K562 (cell line): Measurements from ENCODE around the gene CHD8. TPM values are rescaled to one million over a fixed set of nuclear protein-coding genes. Genes with fewer than 3 reads are reported as not detected.

Experiments
- CBX1 ChIP-seq: sonication (generic); IDR thresholded peaks from 2 replicates; pipeline ENCODE4 v1.6.1; 2016; ENCODE audit warnings: antibody characterized with exemption, low read depth, mild to moderate bottlenecking
- CXXC5 ChIP-seq: fragments of 250-450 bp; sonication (Bioruptor Pico); IDR thresholded peaks from 2 replicates; pipeline ENCODE4 v1.8.0; 2022; ENCODE audit warnings: inconsistent platforms, mild to moderate bottlenecking, moderate library complexity
- DMBX1 ChIP-seq: fragments of 250-450 bp; sonication (Bioruptor Pico); IDR thresholded peaks from 2 replicates; pipeline ENCODE4 v1.8.0; 2022; ENCODE audit warnings: inconsistent platforms, mild to moderate bottlenecking, moderate library complexity, borderline replicate concordance
- ELF1 ChIP-seq: fragments of 200-800 bp; sonication (Bioruptor generic); IDR thresholded peaks from 2 replicates; pipeline ENCODE4 v1.6.1; 2016; ENCODE audit warnings: missing genetic modification characterization, missing compliant biosample characterization
- ETV1 ChIP-seq: fragments of 450-650 bp; conservative IDR thresholded peaks from 2 replicates; pipeline ENCODE4 v1.6.1; 2016; ENCODE audit warnings: missing genetic modification characterization, control low read depth, low read depth, missing compliant biosample characterization
- ETV5 ChIP-seq: sonication (generic); formaldehyde crosslinking; IDR thresholded peaks from 2 replicates; pipeline ENCODE4 v1.4.0; 2020; ENCODE audit warnings: low read depth, mild to moderate bottlenecking, missing genetic modification reagents
- HCFC1 ChIP-seq: IDR thresholded peaks from 2 replicates; pipeline ENCODE4 v1.6.1; 2012; ENCODE audit warnings: low read depth, low read length, improper control_type of control experiment
- HLTF ChIP-seq: fragments of 450-650 bp; IDR thresholded peaks from 2 replicates; pipeline ENCODE4 v1.6.1; 2016
- KLF13 ChIP-seq: fragments of 450-650 bp; IDR thresholded peaks from 2 replicates; pipeline ENCODE4 v1.6.1; 2016; ENCODE audit warnings: missing genetic modification characterization, low read depth, mild to moderate bottlenecking, missing compliant biosample characterization, moderate library complexity, borderline replicate concordance
- MCM5 ChIP-seq: fragments of 450-650 bp; IDR thresholded peaks from 2 replicates; pipeline ENCODE4 v1.6.1; 2016; ENCODE audit warnings: low read depth
- MCM7 ChIP-seq, 2 experiments: fragments of 450-650 bp; IDR thresholded peaks; 2 replicates each; pipeline ENCODE4 v1.6.1; 2016 to 2018
- MED1 ChIP-seq: sonication (generic); formaldehyde crosslinking; IDR thresholded peaks from 2 replicates; pipeline ENCODE4 v1.8.1; 2023; ENCODE audit warnings: missing genetic modification reagents, borderline replicate concordance
- POLR2B ChIP-seq: fragments of 450-650 bp; IDR thresholded peaks from 2 replicates; pipeline ENCODE4 v1.6.1; 2018; ENCODE audit warnings: low read depth; ENCODE audit not compliant: partially characterized antibody
- POLR2H ChIP-seq: IDR thresholded peaks from 2 replicates; pipeline ENCODE4 v1.6.1; 2016; ENCODE audit warnings: missing genetic modification characterization, low read depth, mild to moderate bottlenecking, control low read depth, missing compliant biosample characterization, moderate library complexity
- RBFOX2 ChIP-seq: fragments of 200-400 bp; formaldehyde crosslinking; IDR thresholded peaks from 2 replicates; pipeline ENCODE4 v1.6.1; 2017; ENCODE audit warnings: low read depth, mild to moderate bottlenecking, low read length, moderate library complexity
- TGIF2 ChIP-seq: sonication (generic); formaldehyde crosslinking; IDR thresholded peaks from 2 replicates; pipeline ENCODE4 v1.8.1; 2022; ENCODE audit warnings: mild to moderate bottlenecking, missing genetic modification reagents, moderate library complexity
- TRIM24 ChIP-seq, 2 experiments: fragments of 450-650 bp; IDR thresholded peaks; 2 replicates each; pipeline ENCODE4 v1.6.1; 2016
- ZNF134 ChIP-seq: fragments of 250-450 bp; sonication (Bioruptor Pico); conservative IDR thresholded peaks from 2 replicates; pipeline ENCODE4 v1.4.0; 2020
- ZNF146 ChIP-seq: IDR thresholded peaks from one replicate; pipeline ENCODE4 v1.6.1; 2018; ENCODE audit warnings: missing compliant biosample characterization; ENCODE audit not compliant: unreplicated experiment
- ZNF507 ChIP-seq: conservative IDR thresholded peaks from 2 replicates; pipeline ENCODE4 v1.6.1; 2017; ENCODE audit warnings: missing genetic modification characterization, missing compliant biosample characterization
- polyA plus RNA-seq, 8 experiments: library from polyadenylated mRNA; depleted of rRNA in 4 of 8; stranded (reverse) in 5 of 8; unstranded in 3 of 8; fragments of >200 nt; fragmentation: Nextera tagmentation in 2 of 8; fragmentation: Illumina TruSeq in 1 of 8; extraction: Ambion mirVana in 2 of 8; extraction: Trizol in 1 of 8; gene quantifications; 2 replicates each; pipeline versions ENCODE4 v1.2.1 to v1.2.3, GENCODE V29; 2011 to 2014; ENCODE audit warnings: inconsistent platforms in 1 of 8, missing spikeins in 1 of 8
- total RNA-seq, 7 experiments: library from RNA; depleted of rRNA in 6 of 7; stranded (reverse); fragments of >200 nt in 6 of 7; fragmentation: Illumina TruSeq in 2 of 7; extraction: Trizol in 2 of 7; gene quantifications; 2 replicates each; pipeline versions ENCODE4 v1.2.1 to v1.2.3, GENCODE V29; 2011 to 2021; ENCODE audit warnings: low replicate concordance in 1 of 7
- TF ChIP-seq, protein P1 (sequence below): sonication (generic); formaldehyde crosslinking; IDR thresholded peaks from 2 replicates; pipeline ENCODE4 v1.8.1; 2023; ENCODE audit warnings: mild to moderate bottlenecking, missing genetic modification reagents
- TF ChIP-seq, protein P2 (sequence below): fragments of 450-650 bp; IDR thresholded peaks from 2 replicates; pipeline ENCODE4 v1.6.1; 2016; ENCODE audit warnings: antibody characterized with exemption
- TF ChIP-seq, protein P3 (sequence below): fragments of 450-650 bp; IDR thresholded peaks from 2 replicates; pipeline ENCODE4 v1.6.1; 2014; ENCODE audit warnings: low read depth, mild to moderate bottlenecking, moderate library complexity, borderline replicate concordance
- TF ChIP-seq, protein P4 (sequence below): sonication (generic); formaldehyde crosslinking; IDR thresholded peaks from 2 replicates; pipeline ENCODE4 v1.8.1; 2022; ENCODE audit warnings: missing genetic modification reagents

Gene CHD8
- total and polyA plus RNA-seq, 9 of the 15 experiments (the other 6 are each of a cell fraction or from before 2014, with no cell fraction given): 11.1 to 51.2 (median 32.8) TPM

DNA sequence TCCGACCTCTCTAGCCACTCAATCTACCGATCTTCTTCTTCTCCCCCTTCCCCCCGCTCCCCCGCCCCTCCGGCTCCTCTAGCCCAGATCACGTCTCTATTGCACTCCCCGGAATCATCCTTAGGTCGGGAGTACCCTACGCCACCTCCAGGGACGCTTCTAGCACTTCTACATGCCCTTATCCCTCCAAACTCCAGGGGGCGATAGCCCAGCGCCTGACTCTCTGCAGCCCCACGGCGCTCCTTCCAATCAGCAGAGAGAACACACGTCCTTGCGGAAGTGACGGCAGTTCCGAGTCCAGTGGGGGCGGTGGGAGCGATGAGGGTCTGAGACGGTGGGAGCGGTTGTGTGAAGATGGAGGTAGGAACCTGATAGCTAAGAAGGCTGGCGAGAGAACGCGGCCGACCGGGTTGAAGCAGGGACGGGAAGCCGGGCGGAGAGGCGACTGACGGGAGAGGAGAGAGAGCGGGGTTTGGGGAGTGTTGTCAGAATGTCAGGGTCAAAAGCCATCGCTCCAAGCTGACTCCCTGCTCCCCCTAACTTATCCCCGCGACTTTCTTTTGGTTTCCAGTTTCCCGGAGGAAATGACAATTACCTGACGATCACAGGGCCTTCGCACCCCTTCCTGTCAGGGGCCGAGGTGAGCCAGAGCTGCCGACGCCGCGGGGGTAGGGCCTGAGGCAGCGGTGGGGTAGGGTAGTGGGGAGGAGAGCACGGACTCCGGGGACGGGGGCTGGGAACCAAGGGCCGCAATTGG, 21.2 kb upstream of the CHD8 start, which contains the start of the genes RAB2B and TOX4 (continued):
- TF ChIP-seq ETV1 (tag) (peak; percentile 82), ZNF134 (no peak), ELF1 (tag) (peak; percentile 82), DMBX1 (CRISPR knock-in tag) (no peak), MCM7 (IDR thresholded peaks at IDR 0.05) (no peak), KLF13 (no peak), TGIF2 (no peak), ZNF507 (no peak), MCM5 (no peak), HCFC1 (peak; percentile 75), CXXC5 (CRISPR knock-in tag) (peak; percentile 87), HLTF (0 out of 2 replicates have a peak, but pooled peaks have one; percentile 52), RBFOX2 (peak; percentile 73), ETV5 (CRISPR knock-in tag) (no peak), POLR2H (tag) (no peak), MED1 (no peak), ZNF146 (no peak), CBX1 (no peak), POLR2B (peak; percentile 87), TRIM24 (IDR thresholded peaks at IDR 0.05) (0 out of 4 replicates have a peak, but pooled peaks of 1 of the 2 experiments have one; percentile 12)
- TF ChIP-seq, protein P1, sequence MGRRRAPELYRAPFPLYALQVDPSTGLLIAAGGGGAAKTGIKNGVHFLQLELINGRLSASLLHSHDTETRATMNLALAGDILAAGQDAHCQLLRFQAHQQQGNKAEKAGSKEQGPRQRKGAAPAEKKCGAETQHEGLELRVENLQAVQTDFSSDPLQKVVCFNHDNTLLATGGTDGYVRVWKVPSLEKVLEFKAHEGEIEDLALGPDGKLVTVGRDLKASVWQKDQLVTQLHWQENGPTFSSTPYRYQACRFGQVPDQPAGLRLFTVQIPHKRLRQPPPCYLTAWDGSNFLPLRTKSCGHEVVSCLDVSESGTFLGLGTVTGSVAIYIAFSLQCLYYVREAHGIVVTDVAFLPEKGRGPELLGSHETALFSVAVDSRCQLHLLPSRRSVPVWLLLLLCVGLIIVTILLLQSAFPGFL: no peak
- TF ChIP-seq, protein P2, sequence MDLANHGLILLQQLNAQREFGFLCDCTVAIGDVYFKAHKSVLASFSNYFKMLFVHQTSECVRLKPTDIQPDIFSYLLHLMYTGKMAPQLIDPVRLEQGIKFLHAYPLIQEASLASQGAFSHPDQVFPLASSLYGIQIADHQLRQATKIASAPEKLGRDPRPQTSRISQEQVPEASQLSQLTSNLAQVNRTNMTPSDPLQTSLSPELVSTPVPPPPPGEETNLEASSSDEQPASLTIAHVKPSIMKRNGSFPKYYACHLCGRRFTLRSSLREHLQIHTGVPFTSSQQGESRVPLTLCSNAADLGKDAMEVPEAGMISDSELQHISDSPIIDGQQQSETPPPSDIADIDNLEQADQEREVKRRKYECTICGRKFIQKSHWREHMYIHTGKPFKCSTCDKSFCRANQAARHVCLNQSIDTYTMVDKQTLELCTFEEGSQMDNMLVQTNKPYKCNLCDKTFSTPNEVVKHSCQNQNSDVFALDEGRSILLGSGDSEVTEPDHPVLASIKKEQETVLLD: no peak
- TF ChIP-seq, protein P3, sequence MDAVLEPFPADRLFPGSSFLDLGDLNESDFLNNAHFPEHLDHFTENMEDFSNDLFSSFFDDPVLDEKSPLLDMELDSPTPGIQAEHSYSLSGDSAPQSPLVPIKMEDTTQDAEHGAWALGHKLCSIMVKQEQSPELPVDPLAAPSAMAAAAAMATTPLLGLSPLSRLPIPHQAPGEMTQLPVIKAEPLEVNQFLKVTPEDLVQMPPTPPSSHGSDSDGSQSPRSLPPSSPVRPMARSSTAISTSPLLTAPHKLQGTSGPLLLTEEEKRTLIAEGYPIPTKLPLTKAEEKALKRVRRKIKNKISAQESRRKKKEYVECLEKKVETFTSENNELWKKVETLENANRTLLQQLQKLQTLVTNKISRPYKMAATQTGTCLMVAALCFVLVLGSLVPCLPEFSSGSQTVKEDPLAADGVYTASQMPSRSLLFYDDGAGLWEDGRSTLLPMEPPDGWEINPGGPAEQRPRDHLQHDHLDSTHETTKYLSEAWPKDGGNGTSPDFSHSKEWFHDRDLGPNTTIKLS: no peak; the same call in 1 of the 2 replicates
- TF ChIP-seq, protein P4, sequence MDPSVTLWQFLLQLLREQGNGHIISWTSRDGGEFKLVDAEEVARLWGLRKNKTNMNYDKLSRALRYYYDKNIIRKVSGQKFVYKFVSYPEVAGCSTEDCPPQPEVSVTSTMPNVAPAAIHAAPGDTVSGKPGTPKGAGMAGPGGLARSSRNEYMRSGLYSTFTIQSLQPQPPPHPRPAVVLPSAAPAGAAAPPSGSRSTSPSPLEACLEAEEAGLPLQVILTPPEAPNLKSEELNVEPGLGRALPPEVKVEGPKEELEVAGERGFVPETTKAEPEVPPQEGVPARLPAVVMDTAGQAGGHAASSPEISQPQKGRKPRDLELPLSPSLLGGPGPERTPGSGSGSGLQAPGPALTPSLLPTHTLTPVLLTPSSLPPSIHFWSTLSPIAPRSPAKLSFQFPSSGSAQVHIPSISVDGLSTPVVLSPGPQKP: no peak
